Pancreas (tissue), 10 donors: ENCODE results near the gene DCAF11. TPM values are rescaled to one million over a fixed set of nuclear protein-coding genes. Genes with fewer than 3 reads are reported as not detected.

ENCODE experiments used
- ATAC-seq, 4 donors: fragments of 200-7000 bp; cut with Tn5 transposase; one replicate each; pipeline versions ENCODE4 v1.8.0 to v1.9.1; 2020; ENCODE audit warnings: mild to moderate bottlenecking in 4 of 4, moderate library complexity in 4 of 4
- DNase-seq, 6 donors: peaks; one replicate each; pipeline ENCODE4 v3.0.0-alpha.2; 2020
- FAIRE-seq: peaks from 2 replicates; lab custom pipeline; 2012; peaks lifted over from hg19 to GRCh38; lab: Jason Lieb, UNC
- H3K27ac ChIP-seq, 4 donors: fragments of 200-600 bp; sonication (generic); 1 replicate in 3 of 4; 2 replicates in 1 of 4; pipeline versions ENCODE4 v1.5.0 to v1.8.0; 2020
- H3K27me3 ChIP-seq, 4 donors: fragments of 200-600 bp; one replicate each; pipeline ENCODE4 v1.8.0; 2021
- H3K36me3 ChIP-seq, 3 donors: fragments of 200-600 bp; sonication (generic) in 1 of 3; one replicate each; pipeline versions ENCODE4 v1.5.0 to v1.8.0; 2020 to 2021
- H3K4me1 ChIP-seq, 3 donors: fragments of 200-600 bp; one replicate each; pipeline ENCODE4 v1.8.0; 2021
- H3K4me3 ChIP-seq, 4 donors: fragments of 200-600 bp; sonication (generic) in 2 of 4; one replicate each; pipeline versions ENCODE4 v1.5.0 to v1.8.0; 2020 to 2021
- H3K9me3 ChIP-seq, 4 donors: fragments of 200-600 bp; one replicate each; pipeline ENCODE4 v1.8.0; 2021
- CTCF ChIP-seq, 4 donors: fragments of 200-600 bp; sonication (generic) in 3 of 4; IDR thresholded peaks; one replicate each; pipeline versions ENCODE4 v1.5.0 to v1.8.0; 2021; ENCODE audit warnings: antibody characterized with exemption in 4 of 4
- WGBS, 2 donors: extraction: QIAGEN DNeasy Blood & Tissue Kit; methylation state at CpG; one replicate each; pipeline ENCODE4 v1.1.7; 2013; 5-methylcytosine and 5-hydroxymethylcytosine counted together
- intact Hi-C, 3 donors: fragments of 100-400 bp; cut with DNase I; formaldehyde crosslinking; loops; one replicate each; pipeline versions ENCODE4 v1.11.1 to v1.14.2; 2022
- polyA plus RNA-seq, 2 donors: library from polyadenylated mRNA; stranded (reverse); fragments of 200-250 nt; gene quantifications; one replicate each; pipeline ENCODE4 v1.2.3, GENCODE V29; 2013
- total RNA-seq, 6 donors: library from RNA; stranded (reverse); fragmentation: NEBNext Ultra II Directional in 4 of 6; extraction: Animal tissue kit (Norgen Biotek cat#: 25700) in 4 of 6; gene quantifications; one replicate each; pipeline versions ENCODE4 v1.2.1 to v1.2.4, GENCODE V29; 2021 to 2023
- donor health status: healthy with polysubstance abuse.
- donor health status: DM: no; HTN: no; CAD: no; lungs with moderate emphysema.
- donor health status: DM: no; HTN: no; CAD: no.
- donor health status: control.
- donor health status: control.
- donor health status: Bipolar disorder and iron deficiency.
- donor health status: DM: yes; HTN: yes; CAD: no.
- donor health status: DM: no; HTN: no; CAD: no.
- donor health status: DM: no; HTN: no; CAD: no.
- donor health status: DM: yes; HTN: yes; CAD: no.

Gene DCAF11
- 10 to 100 TPM; 50.1 to 78.9 (median 60.3) TPM for total RNA-seq
- polyA plus RNA-seq: 10 to 100 TPM; 34.2 to 41.6 TPM

- WGBS, 2 donors: 0% methylated on average over 64 to 65 of the region's 65 CpGs
- H3K4me1 ChIP-seq: peaks cover 0 to 31% (median 10%) of the 10 kb centered on the region in 3 donors
- peaks cover 4 to 27% (median 22%) of the 10 kb centered on the region in 3 donors for H3K36me3 ChIP-seq
- H3K27me3 ChIP-seq: no peaks in the 10 kb centered on the region
- H3K27ac ChIP-seq: peak within 1 kb of the TSS; percentile 92 to 100 (median 98)
- peak; percentile 85 to 92 (median 86) for ATAC-seq
- H3K4me3 ChIP-seq: peak within 1 kb of the TSS; percentile 44 to 74 (median 56)
- DNase-seq: peak; percentile 97 to 99 (median 99)
- no peaks in the 10 kb centered on the region for H3K9me3 ChIP-seq
- FAIRE-seq: peak; percentile 95
- intact Hi-C loops: no loop called here
- TF ChIP-seq CTCF (IDR thresholded peaks at IDR 0.05): no peak
These were observed at the start of gene DCAF11, which contains the start of gene NRL for GRCh38 chr14:24114532-24115421. Gene DCAF11, plus strand, starts transcription at chr14:24114777. Its CDS starts 818 bp downstream, at chr14:24115595. Gene NRL, minus strand, starts transcription at chr14:24114949. Its CDS starts 32,101 bp downstream, at chr14:24082848.

- ATAC-seq (no peak), DNase-seq (peak in 2 of 6 donors; percentile 9 to 37), FAIRE-seq (no peak)
- 80 to 85% methylated on average over 10 to 15 of the region's 15 CpGs for WGBS, 2 donors
- Histone ChIP-seq H3K4me3 (no peak overlapping the region), H3K4me1 (peaks cover 8 to 10% (median 9%) of the 10 kb centered on the region in 3 donors), H3K36me3 (no peaks in the 10 kb centered on the region), H3K27ac (no peak overlapping the region), H3K9me3 (no peaks in the 10 kb centered on the region), H3K27me3 (no peaks in the 10 kb centered on the region)
- intact Hi-C loops: no loop called here
- TF ChIP-seq CTCF (IDR thresholded peaks at IDR 0.05): no peak
These were observed 49.7 kb upstream of the DCAF11 start for GRCh38 chr14:24064856-24065255.

DNA sequence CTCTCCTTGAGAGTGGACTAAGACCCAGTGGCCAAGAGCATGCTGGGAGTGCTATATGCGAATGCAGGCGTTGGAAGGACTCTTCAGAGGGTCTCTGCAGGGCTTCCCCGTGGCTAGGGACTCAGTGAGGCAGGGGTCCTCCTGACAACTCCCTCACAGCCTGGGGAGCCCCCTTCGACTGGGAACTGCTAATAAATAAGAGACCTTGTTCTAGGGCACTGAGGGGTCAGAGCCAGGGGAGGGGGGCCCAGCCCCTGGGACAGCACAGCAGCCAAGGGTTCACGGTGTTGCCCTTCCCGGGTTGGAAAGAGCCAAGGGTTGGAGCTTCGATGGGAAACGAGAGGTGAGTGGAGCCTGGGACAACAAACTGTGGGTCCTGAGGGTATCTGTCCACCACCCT lies 49.2 kb upstream of the DCAF11 start:
- TF ChIP-seq CTCF (IDR thresholded peaks at IDR 0.05): no peak
- ATAC-seq: no peak
- Histone ChIP-seq H3K9me3 (no peaks in the 10 kb centered on the region), H3K27me3 (no peaks in the 10 kb centered on the region), H3K4me1 (peaks cover 8 to 10% (median 9%) of the 10 kb centered on the region in 3 donors), H3K27ac (no peak overlapping the region), H3K36me3 (no peaks in the 10 kb centered on the region), H3K4me3 (no peak overlapping the region)
- 75 to 80% methylated on average over 8 of the region's 8 CpGs for WGBS, 2 donors
- intact Hi-C loops: no loop called here
- DNase-seq: peak in 2 of 6 donors; percentile 37 to 46
- no peak for FAIRE-seq

DNA sequence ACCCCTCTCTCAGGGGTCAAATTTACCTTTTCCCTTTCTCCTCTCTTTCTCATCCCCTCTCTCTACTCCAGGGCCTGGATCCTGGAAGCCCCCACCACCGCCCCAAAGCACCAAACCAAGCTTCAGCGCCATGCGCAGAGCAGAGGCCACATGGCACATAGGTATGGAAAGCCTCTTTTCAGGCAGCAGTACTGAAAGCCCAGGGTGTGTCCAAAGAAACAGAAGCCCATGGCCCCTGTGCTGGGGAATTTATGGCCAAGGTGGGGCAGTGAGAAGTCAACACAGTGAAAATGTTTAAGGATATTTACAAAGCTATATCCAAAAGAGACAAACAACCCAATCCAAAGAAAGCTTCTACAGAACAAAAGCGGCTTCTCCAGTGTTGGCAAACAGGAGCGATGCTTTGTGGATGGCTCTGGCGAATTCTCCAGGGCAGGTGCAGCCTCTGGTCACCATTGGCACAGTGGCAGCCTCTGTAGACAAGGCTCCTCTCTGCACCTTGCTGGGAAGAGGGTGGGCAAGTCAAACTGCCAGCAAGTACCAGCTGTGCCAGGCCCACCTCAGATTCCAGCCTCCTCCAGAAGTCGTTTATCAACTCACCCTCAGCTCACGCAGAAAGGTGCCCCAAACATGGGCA lies 48.0 kb upstream of the DCAF11 start:
- no peak for ATAC-seq

More for the DNA sequence above, 48.0 kb upstream of the DCAF11 start:
- H3K27ac ChIP-seq: no peak overlapping the region
- H3K36me3 ChIP-seq: no peaks in the 10 kb centered on the region
- peak in 1 of 6 donors; percentile 17 for DNase-seq
- FAIRE-seq: no peak
- intact Hi-C loops: no loop called here
- H3K4me3 ChIP-seq: no peak overlapping the region
- no peaks in the 10 kb centered on the region for H3K27me3 ChIP-seq
- TF ChIP-seq CTCF (IDR thresholded peaks at IDR 0.05): no peak
- H3K4me1 ChIP-seq: peaks cover 6 to 8% (median 7%) of the 10 kb centered on the region in 3 donors
- H3K9me3 ChIP-seq: no peaks in the 10 kb centered on the region
- WGBS, 2 donors: 89 to 90% methylated on average over 8 of the region's 8 CpGs
